Fibroblast of lung (primary cell): ENCODE measurements around the gene PRDX5.

Experiments used
- EZH2 ChIP-seq: IDR thresholded peaks from 2 replicates; pipeline ENCODE4 v1.5.1; 2012; ENCODE audit warnings: low read length, control low read depth, mild to moderate bottlenecking; ENCODE audit errors: missing control alignments
- TF ChIP-seq, protein P1 (sequence below), 2 donors: IDR thresholded peaks in 1 of 2; conservative IDR thresholded peaks in 1 of 2; 1 replicate in 1 of 2; 2 replicates in 1 of 2; pipeline ENCODE4 v1.5.1; 2011 to 2012; ENCODE audit warnings: low read length in 2 of 2, control low read depth in 1 of 2, inconsistent platforms in 1 of 2, low read depth in 1 of 2, mild to moderate bottlenecking in 1 of 2

DNA sequence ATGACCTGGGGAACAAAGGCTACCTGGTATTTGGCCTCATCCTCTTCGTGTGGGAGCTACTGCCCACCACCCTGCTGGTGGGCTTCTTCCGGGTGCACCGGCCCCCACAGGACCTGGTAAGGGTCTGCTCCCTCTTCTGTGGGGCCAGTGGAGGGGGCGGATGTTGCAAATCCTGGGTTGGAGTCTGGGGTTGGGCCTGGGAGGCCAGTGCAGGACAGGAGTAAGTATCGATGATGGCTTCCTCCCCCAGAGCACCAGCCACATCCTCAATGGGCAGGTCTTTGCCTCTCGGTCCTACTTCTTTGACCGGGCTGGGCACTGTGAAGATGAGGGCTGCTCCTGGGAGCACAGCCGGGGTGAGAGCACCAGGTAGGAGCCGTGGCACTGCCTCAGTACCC, 29.6 kb upstream of the PRDX5 start:
- TF ChIP-seq EZH2: no peak
- TF ChIP-seq, protein P1, sequence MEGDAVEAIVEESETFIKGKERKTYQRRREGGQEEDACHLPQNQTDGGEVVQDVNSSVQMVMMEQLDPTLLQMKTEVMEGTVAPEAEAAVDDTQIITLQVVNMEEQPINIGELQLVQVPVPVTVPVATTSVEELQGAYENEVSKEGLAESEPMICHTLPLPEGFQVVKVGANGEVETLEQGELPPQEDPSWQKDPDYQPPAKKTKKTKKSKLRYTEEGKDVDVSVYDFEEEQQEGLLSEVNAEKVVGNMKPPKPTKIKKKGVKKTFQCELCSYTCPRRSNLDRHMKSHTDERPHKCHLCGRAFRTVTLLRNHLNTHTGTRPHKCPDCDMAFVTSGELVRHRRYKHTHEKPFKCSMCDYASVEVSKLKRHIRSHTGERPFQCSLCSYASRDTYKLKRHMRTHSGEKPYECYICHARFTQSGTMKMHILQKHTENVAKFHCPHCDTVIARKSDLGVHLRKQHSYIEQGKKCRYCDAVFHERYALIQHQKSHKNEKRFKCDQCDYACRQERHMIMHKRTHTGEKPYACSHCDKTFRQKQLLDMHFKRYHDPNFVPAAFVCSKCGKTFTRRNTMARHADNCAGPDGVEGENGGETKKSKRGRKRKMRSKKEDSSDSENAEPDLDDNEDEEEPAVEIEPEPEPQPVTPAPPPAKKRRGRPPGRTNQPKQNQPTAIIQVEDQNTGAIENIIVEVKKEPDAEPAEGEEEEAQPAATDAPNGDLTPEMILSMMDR (conservative IDR thresholded peaks at IDR 0.05 in 1 of 2, IDR thresholded peaks at IDR 0.05 in 1 of 2; ENCODE audit: low read depth in 1 of 2, low read length in 2 of 2): no peak
